CD4-positive, CD25-positive, alpha-beta regulatory T cell (primary cell): ENCODE measurements around the gene KPNA6. TPM values are rescaled to one million over a fixed set of nuclear protein-coding genes. Genes with fewer than 3 reads are reported as not detected.
A peak's percentile ranks its signal among the peaks of the same experiment; 100 is the strongest.
"Not testable (repeated sequence)": the region's sequence is repeated elsewhere in the genome, so short reads cannot be mapped to it uniquely, and the experiment has no call there.

Experiments used
- ATAC-seq, 2 donors: fragments of 150-1000 bp; cut with Tn5 transposase; one replicate each; pipeline ENCODE4 v1.10.0; 2021; ENCODE audit warnings: low read depth in 2 of 2, moderate number of reproducible peaks in 2 of 2, moderate library complexity in 1 of 2
- DNase-seq, 3 donors: peaks; one replicate each; pipeline versions ENCODE4 v3.0.0 to v3.0.0-alpha.2; 2012 to 2022; ENCODE audit warnings: mixed read lengths in 1 of 3
- H3K27ac ChIP-seq: one replicate; pipeline ENCODE4 v1.7.0; 2013; ENCODE audit warnings: mild to moderate bottlenecking, low read length; ENCODE audit not compliant: insufficient read depth, poor library complexity, severe bottlenecking
- H3K27me3 ChIP-seq: one replicate; pipeline ENCODE4 v1.7.0; 2013; ENCODE audit warnings: low read length; ENCODE audit not compliant: control insufficient read depth, insufficient read depth
- H3K36me3 ChIP-seq: one replicate; pipeline ENCODE4 v1.7.0; 2013; ENCODE audit warnings: mild to moderate bottlenecking, low read length, moderate library complexity; ENCODE audit not compliant: control insufficient read depth, insufficient read depth
- H3K4me1 ChIP-seq: 2 replicates; pipeline ENCODE4 v1.7.0; 2013; ENCODE audit warnings: mild to moderate bottlenecking, low read length; ENCODE audit not compliant: insufficient read depth, control insufficient read depth, poor library complexity, severe bottlenecking
- H3K4me3 ChIP-seq: one replicate; pipeline ENCODE4 v1.7.0; 2013; ENCODE audit warnings: low read depth, mild to moderate bottlenecking, low read length, moderate library complexity
- H3K9me3 ChIP-seq, 2 experiments: 1 replicate in 1 of 2; 2 replicates in 1 of 2; pipeline ENCODE4 v1.7.0; 2013; ENCODE audit warnings: low read length in 2 of 2, mild to moderate bottlenecking in 1 of 2, moderate library complexity in 1 of 2; ENCODE audit not compliant: control insufficient read depth in 2 of 2
- H3K27ac Mint-ChIP-seq, 3 donors: one replicate each; pipeline ENCODE4 v1.8.0; 2020 to 2022; ENCODE audit warnings: mild to moderate bottlenecking in 3 of 3, mixed read lengths in 3 of 3, moderate library complexity in 2 of 3
- H3K27me3 Mint-ChIP-seq: one replicate; pipeline ENCODE4 v1.8.0; 2022; ENCODE audit warnings: mild to moderate bottlenecking, mixed read lengths
- H3K36me3 Mint-ChIP-seq: one replicate; pipeline ENCODE4 v1.8.0; 2020; ENCODE audit warnings: mixed read lengths
- H3K4me1 Mint-ChIP-seq, 4 donors: one replicate each; pipeline ENCODE4 v1.8.0; 2020 to 2022; ENCODE audit warnings: mixed read lengths in 4 of 4, mild to moderate bottlenecking in 1 of 4
- H3K4me3 Mint-ChIP-seq, 4 donors: one replicate each; pipeline ENCODE4 v1.8.0; 2020 to 2022; ENCODE audit warnings: mild to moderate bottlenecking in 4 of 4, mixed read lengths in 4 of 4, moderate library complexity in 3 of 4
- H3K9me3 Mint-ChIP-seq, 7 donors: one replicate each; pipeline ENCODE4 v1.8.0; 2020 to 2022; ENCODE audit warnings: mixed read lengths in 7 of 7, mild to moderate bottlenecking in 3 of 7, moderate library complexity in 2 of 7
- polyA plus RNA-seq, 4 donors: library from polyadenylated mRNA; unstranded; fragments of 300-500 nt; fragmentation: Illumina TruSeq; gene quantifications; one replicate each; pipeline ENCODE4 v1.2.3, GENCODE V29; 2021
- total RNA-seq: library from RNA; stranded (reverse); gene quantifications from one replicate; pipeline ENCODE4 v1.2.3, GENCODE V29; 2022

The KPNA6 gene
- total and polyA plus RNA-seq, 5 donors from 2014 or later, result 22.7 to 56.1 (median 28.6) TPM

DNA sequence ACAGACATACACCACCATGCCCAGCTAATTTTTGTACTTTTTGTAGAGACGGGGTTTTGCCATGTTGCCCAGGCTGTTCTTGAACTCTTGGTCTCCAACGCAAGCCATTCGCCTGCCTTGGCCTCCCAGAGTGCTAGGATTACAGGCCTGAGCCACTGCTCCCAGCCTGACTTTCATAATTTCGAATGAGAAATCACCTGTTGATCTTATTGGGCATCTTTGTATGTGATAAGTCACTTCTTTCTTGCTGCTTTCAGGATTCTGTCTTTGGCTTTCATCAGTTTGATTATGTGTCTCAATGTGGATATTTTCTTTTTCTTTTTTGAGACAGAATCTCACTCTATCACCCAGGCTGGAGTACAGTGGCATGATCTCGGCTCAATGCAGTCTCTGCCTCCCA lies 39.9 kb downstream of the KPNA6 start:
- H3K27me3 Mint-ChIP-seq, H3K4me3 ChIP-seq, H3K27ac Mint-ChIP-seq, DNase-seq, H3K27me3 ChIP-seq, H3K27ac ChIP-seq, H3K4me3 Mint-ChIP-seq, H3K4me1 ChIP-seq, ATAC-seq, H3K36me3 ChIP-seq: not testable (repeated sequence)
- H3K4me1 Mint-ChIP-seq, result peaks cover 13 to 54% (median 38%) of the 10 kb centered on the region in 4 donors
- H3K36me3 Mint-ChIP-seq, result peaks cover 22% of the 10 kb centered on the region
- H3K9me3 ChIP-seq, result peaks cover 3 to 10% of the 10 kb centered on the region in 2 experiments
- H3K9me3 Mint-ChIP-seq, result peaks cover 0 to 13% (median 0%) of the 10 kb centered on the region in 7 donors

GRCh38 chr1:32150847-32151246 lies 43.0 kb downstream of the KPNA6 start:
- Mint-ChIP-seq H3K27me3 (no peaks in the 10 kb centered on the region), H3K36me3 (peaks cover 23% of the 10 kb centered on the region), H3K27ac (no peak overlapping the region), H3K4me3 (no peak overlapping the region), H3K9me3 (peaks cover 0 to 13% (median 0%) of the 10 kb centered on the region in 7 donors), H3K4me1 (peaks cover 5 to 38% (median 27%) of the 10 kb centered on the region in 4 donors)
- H3K4me1 ChIP-seq, result no peaks in the 10 kb centered on the region
- ATAC-seq (no peak), DNase-seq (no peak)
- H3K4me3 ChIP-seq, result no peak overlapping the region
- peaks cover 18% of the 10 kb centered on the region for H3K36me3 ChIP-seq
- no peaks in the 10 kb centered on the region for H3K27me3 ChIP-seq
- no peak overlapping the region for H3K27ac ChIP-seq
- H3K9me3 ChIP-seq, result peaks cover 3 to 10% of the 10 kb centered on the region in 2 experiments

- H3K4me1 Mint-ChIP-seq, result peaks cover 5 to 33% (median 24%) of the 10 kb centered on the region in 4 donors
- Histone ChIP-seq H3K27me3 (no peaks in the 10 kb centered on the region), H3K4me1 (no peaks in the 10 kb centered on the region), H3K4me3 (no peak overlapping the region), H3K27ac (no peak overlapping the region), H3K36me3 (peaks cover 23% of the 10 kb centered on the region), H3K9me3 (peaks cover 3 to 10% of the 10 kb centered on the region in 2 experiments)
- no peak for ATAC-seq
- H3K36me3 Mint-ChIP-seq, result peaks cover 25% of the 10 kb centered on the region
- no peaks in the 10 kb centered on the region for H3K27me3 Mint-ChIP-seq
- H3K9me3 Mint-ChIP-seq, result peaks cover 0 to 13% (median 0%) of the 10 kb centered on the region in 7 donors
- H3K4me3 Mint-ChIP-seq, result no peak overlapping the region
- no peak for DNase-seq
- peak overlapping the region in 1 of 3 donors; percentile 81 for H3K27ac Mint-ChIP-seq
Observed at GRCh38 chr1:32151319-32151787, 43.5 kb downstream of the KPNA6 start.

DNA sequence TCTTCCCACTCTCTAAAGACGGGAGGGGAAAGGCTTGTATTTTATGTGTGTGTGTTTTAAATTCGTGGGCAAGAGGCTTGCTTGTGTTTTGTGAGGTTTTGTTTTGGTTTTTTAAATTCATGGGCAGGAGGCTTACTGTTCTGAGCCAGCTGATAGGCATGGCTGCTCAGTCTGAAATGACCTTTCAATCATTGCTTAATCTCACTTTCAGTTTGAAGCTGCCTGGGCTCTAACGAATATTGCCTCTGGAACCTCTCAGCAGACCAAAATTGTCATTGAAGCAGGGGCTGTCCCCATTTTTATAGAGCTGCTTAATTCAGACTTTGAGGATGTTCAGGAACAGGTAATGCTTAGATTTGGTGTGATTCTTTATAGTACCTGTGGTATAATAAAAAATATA lies 51.3 kb downstream of the KPNA6 start:
- Histone ChIP-seq H3K36me3 (peaks cover 90% of the 10 kb centered on the region), H3K9me3 (no peaks in the 10 kb centered on the region), H3K27ac (no peak overlapping the region), H3K4me1 (no peaks in the 10 kb centered on the region), H3K4me3 (no peak overlapping the region), H3K27me3 (no peaks in the 10 kb centered on the region)
- DNase-seq (peak in 1 of 3 donors; percentile 17), ATAC-seq (no peak)
- peaks cover 59% of the 10 kb centered on the region for H3K36me3 Mint-ChIP-seq
- H3K27ac Mint-ChIP-seq, result no peak overlapping the region
- no peak overlapping the region for H3K4me3 Mint-ChIP-seq
- H3K27me3 Mint-ChIP-seq, result no peaks in the 10 kb centered on the region
- H3K4me1 Mint-ChIP-seq, result peaks cover 0 to 7% (median under 1%) of the 10 kb centered on the region in 4 donors
- no peaks in the 10 kb centered on the region for H3K9me3 Mint-ChIP-seq

GRCh38 chr1:32163405-32163804 lies 55.5 kb downstream of the KPNA6 start:
- H3K9me3 Mint-ChIP-seq, result no peaks in the 10 kb centered on the region
- peaks cover 42% of the 10 kb centered on the region for H3K36me3 Mint-ChIP-seq
- no peaks in the 10 kb centered on the region for H3K27me3 Mint-ChIP-seq
- Histone ChIP-seq H3K27me3 (no peaks in the 10 kb centered on the region), H3K36me3 (peaks cover 83% of the 10 kb centered on the region), H3K27ac (no peak overlapping the region), H3K9me3 (no peaks in the 10 kb centered on the region), H3K4me3 (no peak overlapping the region), H3K4me1 (no peaks in the 10 kb centered on the region)
- ATAC-seq (no peak), DNase-seq (no peak)
- no peak overlapping the region for H3K4me3 Mint-ChIP-seq
- peak overlapping the region in 1 of 3 donors; percentile 36 for H3K27ac Mint-ChIP-seq
- peaks cover 0 to 5% (median under 1%) of the 10 kb centered on the region in 4 donors for H3K4me1 Mint-ChIP-seq

DNA sequence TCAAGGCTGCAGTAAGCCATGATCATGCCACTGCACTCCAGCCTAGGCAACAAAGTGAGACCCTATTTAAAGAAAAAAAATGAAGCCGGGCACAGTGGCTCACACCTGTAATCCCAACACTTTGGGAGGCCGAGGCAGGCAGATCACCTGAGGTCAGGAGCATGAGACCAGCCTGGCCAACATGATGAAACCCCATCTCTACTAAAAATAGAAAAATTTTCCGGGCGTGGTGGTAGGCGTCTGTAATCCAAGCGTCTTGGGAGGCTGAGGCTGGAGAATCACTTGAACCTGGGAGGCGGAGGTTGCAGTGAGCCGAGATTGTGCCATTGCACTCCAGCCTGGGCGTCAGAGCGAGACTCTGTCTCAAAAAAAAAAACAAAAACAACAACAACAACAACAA lies 57.8 kb downstream of the KPNA6 start:
- H3K27ac Mint-ChIP-seq, H3K27me3 ChIP-seq, H3K4me1 ChIP-seq, H3K9me3 Mint-ChIP-seq, DNase-seq, H3K4me3 ChIP-seq, H3K27me3 Mint-ChIP-seq, ATAC-seq, H3K4me1 Mint-ChIP-seq, H3K27ac ChIP-seq, H3K9me3 ChIP-seq, H3K4me3 Mint-ChIP-seq: not testable (repeated sequence)
- H3K36me3 Mint-ChIP-seq, result peaks cover 39% of the 10 kb centered on the region
- H3K36me3 ChIP-seq, result peaks cover 73% of the 10 kb centered on the region

- peaks cover 31% of the 10 kb centered on the region for H3K36me3 Mint-ChIP-seq
- H3K4me3 Mint-ChIP-seq, result no peak overlapping the region
Observed at GRCh38 chr1:32170991-32171390, 63.1 kb downstream of the KPNA6 start.

GRCh38 chr1:32172621-32173245 lies 64.9 kb downstream of the KPNA6 start:
- peaks cover 44% of the 10 kb centered on the region for H3K36me3 ChIP-seq
- no peak overlapping the region for H3K27ac ChIP-seq
- Mint-ChIP-seq H3K36me3 (peaks cover 27% of the 10 kb centered on the region), H3K9me3 (peaks cover 0 to 2% (median 0%) of the 10 kb centered on the region in 7 donors), H3K27me3 (no peaks in the 10 kb centered on the region), H3K27ac (peak overlapping the region in 2 of 3 donors; percentile 48 to 71), H3K4me1 (peaks cover 2 to 15% (median 12%) of the 10 kb centered on the region in 4 donors), H3K4me3 (no peak overlapping the region)
- no peaks in the 10 kb centered on the region for H3K4me1 ChIP-seq
- DNase-seq, result peak in 1 of 3 donors; percentile 20
- no peaks in the 10 kb centered on the region for H3K9me3 ChIP-seq
- no peak overlapping the region for H3K4me3 ChIP-seq
- no peak for ATAC-seq
- H3K27me3 ChIP-seq, result no peaks in the 10 kb centered on the region

More at GRCh38 chr1:32170991-32171390, 63.1 kb downstream of the KPNA6 start:
- Histone ChIP-seq H3K27me3 (no peaks in the 10 kb centered on the region), H3K4me3 (no peak overlapping the region), H3K36me3 (peaks cover 57% of the 10 kb centered on the region), H3K4me1 (no peaks in the 10 kb centered on the region), H3K9me3 (no peaks in the 10 kb centered on the region), H3K27ac (no peak overlapping the region)
- ATAC-seq (no peak), DNase-seq (no peak)
- Mint-ChIP-seq H3K27ac (no peak overlapping the region), H3K9me3 (peaks cover 0 to 2% (median 0%) of the 10 kb centered on the region in 7 donors), H3K27me3 (no peaks in the 10 kb centered on the region), H3K4me1 (peaks cover 0 to 15% (median 12%) of the 10 kb centered on the region in 4 donors)
